Measurements from ENCODE around the gene FKBP7. TPM values are rescaled to one million over a fixed set of nuclear protein-coding genes. Genes with fewer than 3 reads are reported as not detected.

FKBP7 gene
- total and polyA plus RNA-seq, 2 of the 13 experiments (the other 11 are each of a cell fraction or from before 2014, with no cell fraction given), result 12.4 to 14.8 TPM

- peak; percentile 74; the same call in 1 of the 2 replicates for TF ChIP-seq ZFP91 (CRISPR knock-in tag; IDR thresholded peaks at IDR 0.05; ENCODE audit: borderline replicate concordance)
- TF ChIP-seq MYC (CRISPR knock-in tag; IDR thresholded peaks at IDR 0.05; ENCODE audit: borderline replicate concordance), result peak; percentile 55
- TF ChIP-seq BATF2 (CRISPR knock-in tag; IDR thresholded peaks at IDR 0.05), result no peak
- no peak for TF ChIP-seq ZNF263 (CRISPR knock-in tag; IDR thresholded peaks at IDR 0.05)
- TF ChIP-seq THAP11 (CRISPR knock-in tag; IDR thresholded peaks at IDR 0.05), result peak; percentile 71
- TF ChIP-seq KAT7 (CRISPR knock-in tag; IDR thresholded peaks at IDR 0.05; ENCODE audit: borderline replicate concordance), result peak; percentile 83; the same call in 1 of the 2 replicates
- TF ChIP-seq ZNF564 (CRISPR knock-in tag; IDR thresholded peaks at IDR 0.05), result peak; percentile 70; the same call in 1 of the 2 replicates
- TF ChIP-seq SALL1 (CRISPR knock-in tag; IDR thresholded peaks at IDR 0.05), result peak; percentile 83
- TF ChIP-seq CENPT (CRISPR knock-in tag; IDR thresholded peaks at IDR 0.05; ENCODE audit: low read depth), result no peak
- TF ChIP-seq, protein P1, sequence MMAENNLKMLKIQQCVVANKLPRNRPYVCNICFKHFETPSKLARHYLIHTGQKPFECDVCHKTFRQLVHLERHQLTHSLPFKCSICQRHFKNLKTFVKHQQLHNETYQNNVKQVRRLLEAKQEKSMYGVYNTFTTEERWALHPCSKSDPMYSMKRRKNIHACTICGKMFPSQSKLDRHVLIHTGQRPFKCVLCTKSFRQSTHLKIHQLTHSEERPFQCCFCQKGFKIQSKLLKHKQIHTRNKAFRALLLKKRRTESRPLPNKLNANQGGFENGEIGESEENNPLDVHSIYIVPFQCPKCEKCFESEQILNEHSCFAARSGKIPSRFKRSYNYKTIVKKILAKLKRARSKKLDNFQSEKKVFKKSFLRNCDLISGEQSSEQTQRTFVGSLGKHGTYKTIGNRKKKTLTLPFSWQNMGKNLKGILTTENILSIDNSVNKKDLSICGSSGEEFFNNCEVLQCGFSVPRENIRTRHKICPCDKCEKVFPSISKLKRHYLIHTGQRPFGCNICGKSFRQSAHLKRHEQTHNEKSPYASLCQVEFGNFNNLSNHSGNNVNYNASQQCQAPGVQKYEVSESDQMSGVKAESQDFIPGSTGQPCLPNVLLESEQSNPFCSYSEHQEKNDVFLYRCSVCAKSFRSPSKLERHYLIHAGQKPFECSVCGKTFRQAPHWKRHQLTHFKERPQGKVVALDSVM (CRISPR knock-in tag; IDR thresholded peaks at IDR 0.05), result peak; percentile 94
- no peak for TF ChIP-seq FOXJ3 (CRISPR knock-in tag; IDR thresholded peaks at IDR 0.05; ENCODE audit: borderline replicate concordance)
- TF ChIP-seq ZBTB20 (CRISPR knock-in tag; IDR thresholded peaks at IDR 0.05; ENCODE audit: borderline replicate concordance, low read depth), result peak; percentile 73
- TF ChIP-seq SOX13 (IDR thresholded peaks at IDR 0.05), result no peak
- TF ChIP-seq SOX13 (CRISPR knock-in tag; conservative IDR thresholded peaks at IDR 0.05 in 1 of 2, IDR thresholded peaks at IDR 0.05 in 1 of 2), result peak; percentile 51 to 62; a peak in 1 of 4 replicates
- no peak for TF ChIP-seq ZFP36L2 (CRISPR knock-in tag; IDR thresholded peaks at IDR 0.05)
- no peak for TF ChIP-seq ZSCAN25 (CRISPR knock-in tag; IDR thresholded peaks at IDR 0.05)
- TF ChIP-seq GLI4 (CRISPR knock-in tag; IDR thresholded peaks at IDR 0.05; ENCODE audit: borderline replicate concordance), result no peak
- no peak for TF ChIP-seq ZNF44 (CRISPR knock-in tag; IDR thresholded peaks at IDR 0.05)
- TF ChIP-seq, protein P2, sequence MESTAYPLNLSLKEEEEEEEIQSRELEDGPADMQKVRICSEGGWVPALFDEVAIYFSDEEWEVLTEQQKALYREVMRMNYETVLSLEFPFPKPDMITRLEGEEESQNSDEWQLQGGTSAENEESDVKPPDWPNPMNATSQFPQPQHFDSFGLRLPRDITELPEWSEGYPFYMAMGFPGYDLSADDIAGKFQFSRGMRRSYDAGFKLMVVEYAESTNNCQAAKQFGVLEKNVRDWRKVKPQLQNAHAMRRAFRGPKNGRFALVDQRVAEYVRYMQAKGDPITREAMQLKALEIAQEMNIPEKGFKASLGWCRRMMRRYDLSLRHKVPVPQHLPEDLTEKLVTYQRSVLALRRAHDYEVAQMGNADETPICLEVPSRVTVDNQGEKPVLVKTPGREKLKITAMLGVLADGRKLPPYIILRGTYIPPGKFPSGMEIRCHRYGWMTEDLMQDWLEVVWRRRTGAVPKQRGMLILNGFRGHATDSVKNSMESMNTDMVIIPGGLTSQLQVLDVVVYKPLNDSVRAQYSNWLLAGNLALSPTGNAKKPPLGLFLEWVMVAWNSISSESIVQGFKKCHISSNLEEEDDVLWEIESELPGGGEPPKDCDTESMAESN (CRISPR knock-in tag; conservative IDR thresholded peaks at IDR 0.05), result peak; percentile 70
- 0 out of 2 replicates have a peak, but pooled peaks have one; percentile 37 for TF ChIP-seq PITX1 (CRISPR knock-in tag; IDR thresholded peaks at IDR 0.05)
- TF ChIP-seq SIN3B (IDR thresholded peaks at IDR 0.05; ENCODE audit: low read length), result no peak
- peak; percentile 66; the same call in 1 of the 2 replicates for TF ChIP-seq E2F1 (CRISPR knock-in tag; IDR thresholded peaks at IDR 0.05)
These were observed 2.1 kb upstream of the FKBP7 start, which contains the start of gene PLEKHA3 (continued) for GRCh38 chr2:178480227-178481181.
